ENCODE measurements around the gene MAGI1.

The MAGI1 gene

GRCh38 chr3:65376426-65376825, 662.3 kb downstream of the MAGI1 start:
- no peak for TF ChIP-seq CTCF (IDR thresholded peaks at IDR 0.05; ENCODE audit: control extremely low read depth, extremely low read depth, low read depth, missing control alignments)
- DNase-seq (ENCODE audit: extremely low spot score), result no peak
- ChIA-PET POLR2A (no interaction called here), CTCF (interaction anchor here (0.8 kb wide), 1 partner anchor 10 kb away, joined by 3 read pairs; no protein-coding TSS in a partner anchor)

GRCh38 chr3:65371053-65371452, 667.7 kb downstream of the MAGI1 start:
- ChIA-PET POLR2A (no interaction called here), CTCF (no interaction called here)
- no peak for TF ChIP-seq CTCF (IDR thresholded peaks at IDR 0.05; ENCODE audit: control extremely low read depth, extremely low read depth, low read depth, missing control alignments)
- DNase-seq (ENCODE audit: extremely low spot score), result no peak

GRCh38 chr3:65368866-65369265, 669.9 kb downstream of the MAGI1 start:
- DNase-seq (ENCODE audit: extremely low spot score), result no peak
- ChIA-PET POLR2A (no interaction called here), CTCF (interaction anchor here (2.0 kb wide), 1 partner anchor 36 kb away, joined by 4 read pairs; no protein-coding TSS in a partner anchor)
- TF ChIP-seq CTCF (IDR thresholded peaks at IDR 0.05; ENCODE audit: control extremely low read depth, extremely low read depth, low read depth, missing control alignments), result no peak

GRCh38 chr3:65362688-65363087, 676.0 kb downstream of the MAGI1 start:
- ChIA-PET POLR2A (no interaction called here), CTCF (interaction anchor here (0.9 to 1.1 kb wide), 2 partner anchors 8 to 10 kb away, joined by 3 read pairs; no protein-coding TSS in a partner anchor)

GRCh38 chr3:65361448-65361847, 677.3 kb downstream of the MAGI1 start:
- no peak for DNase-seq (ENCODE audit: extremely low spot score)
- ChIA-PET POLR2A (no interaction called here), CTCF (interaction anchor here (0.8 to 1.0 kb wide), 2 partner anchors 19 to 38 kb away, joined by 3 to 4 read pairs; no protein-coding TSS in a partner anchor)
- TF ChIP-seq CTCF (IDR thresholded peaks at IDR 0.05; ENCODE audit: control extremely low read depth, extremely low read depth, low read depth, missing control alignments), result no peak

More at GRCh38 chr3:65362688-65363087, 676.0 kb downstream of the MAGI1 start:
- TF ChIP-seq CTCF (IDR thresholded peaks at IDR 0.05; ENCODE audit: control extremely low read depth, extremely low read depth, low read depth, missing control alignments), result no peak
- no peak for DNase-seq (ENCODE audit: extremely low spot score)

GRCh38 chr3:65356331-65357248, 682.1 kb downstream of the MAGI1 start:
- ChIA-PET CTCF (no interaction called here), POLR2A (no interaction called here)
- no peak for DNase-seq (ENCODE audit: extremely low spot score)
- no peak for TF ChIP-seq CTCF (IDR thresholded peaks at IDR 0.05; ENCODE audit: control extremely low read depth, extremely low read depth, low read depth, missing control alignments)

Data from GM10248 (cell line).